Left cardiac atrium (tissue), 4 donors: Measurements from ENCODE around the gene RELT. TPM values are rescaled to one million over a fixed set of nuclear protein-coding genes. Genes with fewer than 3 reads are reported as not detected.

Source experiments
- ATAC-seq, 2 donors: fragments of 200-7000 bp; cut with Tn5 transposase; one replicate each; pipeline ENCODE4 v1.9.1; 2020; ENCODE audit warnings: mild to moderate bottlenecking in 2 of 2, moderate library complexity in 2 of 2
- DNase-seq: peaks from one replicate; pipeline ENCODE4 v3.0.0-alpha.2; 2020
- intact Hi-C, 2 donors: fragments of 100-400 bp; cut with DNase I; formaldehyde crosslinking; loops; one replicate each; pipeline versions ENCODE4 v1.14.1 to v1.15.1; 2022 to 2023
- total RNA-seq, 2 donors: library from RNA; stranded (reverse); fragmentation: NEBNext Ultra II Directional; extraction: Animal tissue kit (Norgen Biotek cat#: 25700); gene quantifications; one replicate each; pipeline ENCODE4 v1.2.1, GENCODE V29; 2021
- donor health status: DM: no; HTN: yes; CAD: no.
- donor health status: DM: no; HTN: yes; CAD: no; lungs with severe emphysema.
- donor health status: DM: yes; HTN: yes; CAD: no.
- donor health status: Dilated cardiomyopathy.

The RELT gene
- total RNA-seq, 2 donors from 2014 or later, result 4.3 to 8.3 TPM

GRCh38 chr11:73366265-73366610, 10.0 kb upstream of the RELT start:
- ATAC-seq, result no peak
- intact Hi-C loops, result no loop called here

GRCh38 chr11:73366953-73367352, 9.2 kb upstream of the RELT start:
- DNase-seq, result no peak
- intact Hi-C loops, result no loop called here
- ATAC-seq, result no peak

More at GRCh38 chr11:73366265-73366610, 10.0 kb upstream of the RELT start:
- no peak for DNase-seq

GRCh38 chr11:73367482-73368024, 8.6 kb upstream of the RELT start:
- no peak for ATAC-seq
- intact Hi-C loops, result no loop called here
- DNase-seq, result no peak

GRCh38 chr11:73372375-73372993, 3.7 kb upstream of the RELT start:
- intact Hi-C loops, result no loop called here
- no peak for DNase-seq
- no peak for ATAC-seq

GRCh38 chr11:73374151-73374550, 2.0 kb upstream of the RELT start:
- intact Hi-C loops, result no loop called here
- ATAC-seq (no peak), DNase-seq (no peak)

- intact Hi-C loops, result no loop called here
- ATAC-seq, result no peak
Observed at GRCh38 chr11:73375830-73376159, 404 bp upstream of the RELT start.

GRCh38 chr11:73376803-73377629, 817 bp downstream of the RELT start:
- peak; percentile 67 for DNase-seq
- intact Hi-C loops, result no loop called here
- peak; percentile 33 to 35 for ATAC-seq

More at GRCh38 chr11:73375830-73376159, 404 bp upstream of the RELT start:
- no peak for DNase-seq

- ATAC-seq, result no peak
- intact Hi-C loops, result no loop called here
Observed at GRCh38 chr11:73379189-73379880, 3.1 kb downstream of the RELT start.

GRCh38 chr11:73380331-73380730, 4.1 kb downstream of the RELT start:
- no peak for ATAC-seq
- intact Hi-C loops, result no loop called here

More at GRCh38 chr11:73379189-73379880, 3.1 kb downstream of the RELT start:
- no peak for DNase-seq

GRCh38 chr11:73380897-73381410, 4.8 kb downstream of the RELT start:
- intact Hi-C loops, result no loop called here
- no peak for ATAC-seq
- no peak for DNase-seq

More at GRCh38 chr11:73380331-73380730, 4.1 kb downstream of the RELT start:
- no peak for DNase-seq

GRCh38 chr11:73381589-73381988, 5.4 kb downstream of the RELT start:
- DNase-seq (no peak), ATAC-seq (no peak)
- intact Hi-C loops, result no loop called here

GRCh38 chr11:73382183-73382582, 6.0 kb downstream of the RELT start:
- DNase-seq (no peak), ATAC-seq (no peak)
- intact Hi-C loops, result no loop called here

- intact Hi-C loops, result no loop called here
- no peak for ATAC-seq
Observed at GRCh38 chr11:73382747-73383146, 6.5 kb downstream of the RELT start.

GRCh38 chr11:73383249-73384124, 7.3 kb downstream of the RELT start:
- intact Hi-C loops, result no loop called here
- no peak for DNase-seq
- ATAC-seq, result no peak

More at GRCh38 chr11:73382747-73383146, 6.5 kb downstream of the RELT start:
- DNase-seq, result no peak

- DNase-seq (no peak), ATAC-seq (no peak)
- intact Hi-C loops, result no loop called here
Observed at GRCh38 chr11:73384125-73384441, 7.9 kb downstream of the RELT start.

GRCh38 chr11:73384531-73384871, 8.3 kb downstream of the RELT start:
- intact Hi-C loops, result no loop called here
- ATAC-seq, result no peak
- DNase-seq, result no peak

- peak; percentile 46 to 55 for ATAC-seq
- intact Hi-C loops, result no loop called here
- DNase-seq, result peak; percentile 67
Observed at GRCh38 chr11:73384872-73385689, 8.9 kb downstream of the RELT start.

GRCh38 chr11:73386016-73386415, 9.8 kb downstream of the RELT start:
- no peak for DNase-seq
- peak in 1 of 2 donors; percentile 41 for ATAC-seq
- intact Hi-C loops, result no loop called here
